ENCODE data around the gene ZNF281.

GRCh38 chr1:200452850-200453552, 43.2 kb upstream of the ZNF281 start:
- TF ChIP-seq POLR2AphosphoS5 (IDR thresholded peaks at IDR 0.05; ENCODE audit: borderline replicate concordance, low read depth, low read length), result no peak
- TF ChIP-seq FOXP2 (optimal IDR thresholded peaks at IDR 0.05; ENCODE audit: control extremely low read depth, extremely low read length, insufficient read depth), result no peak
- TF ChIP-seq EZH2 (IDR thresholded peaks at IDR 0.05), result no peak
